Stomach (tissue), 9 donors: ENCODE data around the gene PRSS27. TPM values are rescaled to one million over a fixed set of nuclear protein-coding genes. Genes with fewer than 3 reads are reported as not detected.

Experiments used
- DNase-seq, 2 donors: peaks; one replicate each; pipeline versions ENCODE4 v3.0.0 to v3.0.0-alpha.2; 2013 to 2019
- H3K27ac ChIP-seq, 5 donors: fragments of 200-600 bp in 4 of 5; sonication (generic) in 4 of 5; one replicate each; pipeline ENCODE4 v1.5.1; 2013 to 2019; ENCODE audit warnings: mild to moderate bottlenecking in 1 of 5, moderate library complexity in 1 of 5
- H3K27me3 ChIP-seq, 3 donors: fragments of 200-600 bp; sonication (generic); one replicate each; pipeline ENCODE4 v1.5.1; 2017 to 2019; ENCODE audit warnings: mixed run types in 1 of 3
- H3K36me3 ChIP-seq, 4 donors: fragments of 200-600 bp; sonication (generic); 1 replicate in 3 of 4; 2 replicates in 1 of 4; pipeline ENCODE4 v1.5.1; 2016 to 2019
- H3K4me1 ChIP-seq, 4 donors: fragments of 200-600 bp; sonication (generic); one replicate each; pipeline ENCODE4 v1.5.1; 2016 to 2019
- H3K4me3 ChIP-seq, 4 donors: fragments of 200-600 bp; sonication (generic) in 3 of 4; one replicate each; pipeline ENCODE4 v1.5.1; 2016 to 2019; ENCODE audit warnings: mild to moderate bottlenecking in 1 of 4
- H3K9me3 ChIP-seq, 4 donors: fragments of 200-600 bp; sonication (generic); one replicate each; pipeline ENCODE4 v1.5.1; 2016 to 2019
- EP300 ChIP-seq: sonication (generic); formaldehyde crosslinking; IDR thresholded peaks from one replicate; pipeline ENCODE4 v1.6.1; 2017; ENCODE audit warnings: antibody characterized with exemption
- POLR2A ChIP-seq, 4 donors: fragments of 450-650 bp; IDR thresholded peaks; one replicate each; pipeline ENCODE4 v1.6.1; 2016; ENCODE audit warnings: antibody characterized with exemption in 4 of 4, control low read depth in 2 of 4, mild to moderate bottlenecking in 1 of 4, moderate library complexity in 1 of 4
- POLR2AphosphoS5 ChIP-seq, 3 donors: sonication (generic); formaldehyde crosslinking; IDR thresholded peaks; one replicate each; pipeline ENCODE4 v1.6.1; 2016; ENCODE audit warnings: antibody characterized with exemption in 3 of 3
- WGBS, 5 donors: extraction: QIAGEN DNeasy Blood & Tissue Kit in 3 of 5; methylation state at CpG; one replicate each; pipeline versions ENCODE4 v1.1.5 to v1.1.7; 2013 to 2018; 5-methylcytosine and 5-hydroxymethylcytosine counted together
- intact Hi-C: fragments of 100-400 bp; cut with DNase I; formaldehyde crosslinking; loops from one replicate; pipeline ENCODE4 v1.15.1; 2023; ENCODE audit warnings: low total_unique reads
- polyA plus RNA-seq, 3 donors: library from polyadenylated mRNA; stranded (reverse); fragments of 200-250 nt; gene quantifications; one replicate each; pipeline ENCODE4 v1.2.3, GENCODE V29; 2013
- total RNA-seq, 5 donors: library from RNA; depleted of rRNA; stranded (reverse); fragments of >200 nt; gene quantifications; one replicate each; pipeline versions ENCODE4 v1.1.0 to v1.2.3, GENCODE V29; 2014 to 2016
- TF ChIP-seq, protein P1 (sequence below), 7 experiments: fragments of 450-650 bp in 4 of 7; fragments of 200-600 bp in 3 of 7; sonication (generic) in 3 of 7; IDR thresholded peaks; one replicate each; pipeline ENCODE4 v1.5.1; 2016 to 2019; ENCODE audit warnings: antibody characterized with exemption in 7 of 7, control low read depth in 2 of 7, mild to moderate bottlenecking in 1 of 7
- donor health status: healthy with polysubstance abuse.
- donor health status: Bipolar disorder and iron deficiency.
- donor health status: healthy.

Gene PRSS27
- total and polyA plus RNA-seq, 8 donors = 0.50 to 74.4 (median 0.66) TPM; not detected in 4

DNA sequence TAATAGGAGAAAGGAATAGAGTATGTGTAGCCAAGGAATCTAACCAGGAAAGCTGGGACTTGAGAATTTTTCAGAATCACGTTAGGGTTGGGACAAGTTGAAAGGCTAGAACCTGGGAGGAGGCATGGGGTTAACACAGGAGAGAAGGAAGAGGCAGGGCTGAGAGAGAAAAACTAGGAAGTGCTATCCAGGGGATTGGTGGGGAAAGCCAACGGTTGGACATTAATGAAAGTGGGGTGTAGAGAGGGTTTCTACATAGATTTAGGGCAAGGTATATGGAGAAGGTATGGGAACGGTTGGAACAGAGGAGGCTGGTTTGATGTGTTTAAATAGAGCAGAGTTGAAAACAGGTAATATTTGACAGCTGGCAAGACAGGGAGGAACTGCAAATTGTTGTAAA is 35.1 kb upstream of the PRSS27 start:
- Histone ChIP-seq H3K27ac (peak overlapping the region in 1 of 5 donors; percentile 100), H3K9me3 (no peaks in the 10 kb centered on the region), H3K36me3 (peaks cover 30 to 42% (median 36%) of the 10 kb centered on the region in 4 donors), H3K4me1 (peaks cover 36 to 77% (median 58%) of the 10 kb centered on the region in 4 donors), H3K4me3 (peak overlapping the region; percentile 79 to 96 (median 90)), H3K27me3 (no peaks in the 10 kb centered on the region)
- intact Hi-C loops = no loop called here
- no peak for DNase-seq
- TF ChIP-seq EP300 (no peak), POLR2AphosphoS5 (IDR thresholded peaks at IDR 0.05) (no peak), POLR2A (IDR thresholded peaks at IDR 0.05) (no peak)
- TF ChIP-seq, protein P1, sequence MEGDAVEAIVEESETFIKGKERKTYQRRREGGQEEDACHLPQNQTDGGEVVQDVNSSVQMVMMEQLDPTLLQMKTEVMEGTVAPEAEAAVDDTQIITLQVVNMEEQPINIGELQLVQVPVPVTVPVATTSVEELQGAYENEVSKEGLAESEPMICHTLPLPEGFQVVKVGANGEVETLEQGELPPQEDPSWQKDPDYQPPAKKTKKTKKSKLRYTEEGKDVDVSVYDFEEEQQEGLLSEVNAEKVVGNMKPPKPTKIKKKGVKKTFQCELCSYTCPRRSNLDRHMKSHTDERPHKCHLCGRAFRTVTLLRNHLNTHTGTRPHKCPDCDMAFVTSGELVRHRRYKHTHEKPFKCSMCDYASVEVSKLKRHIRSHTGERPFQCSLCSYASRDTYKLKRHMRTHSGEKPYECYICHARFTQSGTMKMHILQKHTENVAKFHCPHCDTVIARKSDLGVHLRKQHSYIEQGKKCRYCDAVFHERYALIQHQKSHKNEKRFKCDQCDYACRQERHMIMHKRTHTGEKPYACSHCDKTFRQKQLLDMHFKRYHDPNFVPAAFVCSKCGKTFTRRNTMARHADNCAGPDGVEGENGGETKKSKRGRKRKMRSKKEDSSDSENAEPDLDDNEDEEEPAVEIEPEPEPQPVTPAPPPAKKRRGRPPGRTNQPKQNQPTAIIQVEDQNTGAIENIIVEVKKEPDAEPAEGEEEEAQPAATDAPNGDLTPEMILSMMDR (IDR thresholded peaks at IDR 0.05) = no peak
- 9 to 22% (median 14%) methylated on average over 3 of the region's 3 CpGs for WGBS, 5 donors

DNA sequence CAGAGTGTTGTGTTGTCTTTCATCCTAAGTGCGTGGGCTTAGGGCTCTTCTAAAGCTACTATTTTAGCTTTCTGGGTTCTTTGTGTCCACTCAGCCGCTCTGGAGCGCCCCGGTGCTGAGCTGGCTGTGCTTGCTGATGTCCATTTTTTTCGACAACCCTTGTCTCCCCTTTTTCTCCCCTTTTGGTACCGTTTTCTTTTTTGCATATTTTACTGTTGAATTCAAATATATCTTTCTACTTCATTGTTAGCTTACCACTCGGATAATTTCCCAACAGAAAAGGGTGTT is 33.7 kb upstream of the PRSS27 start:
- H3K4me3 ChIP-seq = peak overlapping the region; percentile 79 to 96 (median 90)
- DNase-seq = peak in 1 of 2 donors; percentile 49
- H3K36me3 ChIP-seq = peaks cover 16 to 28% (median 21%) of the 10 kb centered on the region in 4 donors
- peaks cover 36 to 66% (median 56%) of the 10 kb centered on the region in 4 donors for H3K4me1 ChIP-seq
- H3K9me3 ChIP-seq = no peaks in the 10 kb centered on the region
- 0 to 5% (median 1%) methylated on average over 7 of the region's 7 CpGs for WGBS, 5 donors
- TF ChIP-seq POLR2A (IDR thresholded peaks at IDR 0.05) (no peak), EP300 (no peak), POLR2AphosphoS5 (IDR thresholded peaks at IDR 0.05) (no peak)
- TF ChIP-seq, protein P1 (IDR thresholded peaks at IDR 0.05) = no peak
- H3K27me3 ChIP-seq = no peaks in the 10 kb centered on the region
- intact Hi-C loops = no loop called here
- H3K27ac ChIP-seq = peak overlapping the region in 4 of 5 donors; percentile 98 to 100 (median 100)

DNA sequence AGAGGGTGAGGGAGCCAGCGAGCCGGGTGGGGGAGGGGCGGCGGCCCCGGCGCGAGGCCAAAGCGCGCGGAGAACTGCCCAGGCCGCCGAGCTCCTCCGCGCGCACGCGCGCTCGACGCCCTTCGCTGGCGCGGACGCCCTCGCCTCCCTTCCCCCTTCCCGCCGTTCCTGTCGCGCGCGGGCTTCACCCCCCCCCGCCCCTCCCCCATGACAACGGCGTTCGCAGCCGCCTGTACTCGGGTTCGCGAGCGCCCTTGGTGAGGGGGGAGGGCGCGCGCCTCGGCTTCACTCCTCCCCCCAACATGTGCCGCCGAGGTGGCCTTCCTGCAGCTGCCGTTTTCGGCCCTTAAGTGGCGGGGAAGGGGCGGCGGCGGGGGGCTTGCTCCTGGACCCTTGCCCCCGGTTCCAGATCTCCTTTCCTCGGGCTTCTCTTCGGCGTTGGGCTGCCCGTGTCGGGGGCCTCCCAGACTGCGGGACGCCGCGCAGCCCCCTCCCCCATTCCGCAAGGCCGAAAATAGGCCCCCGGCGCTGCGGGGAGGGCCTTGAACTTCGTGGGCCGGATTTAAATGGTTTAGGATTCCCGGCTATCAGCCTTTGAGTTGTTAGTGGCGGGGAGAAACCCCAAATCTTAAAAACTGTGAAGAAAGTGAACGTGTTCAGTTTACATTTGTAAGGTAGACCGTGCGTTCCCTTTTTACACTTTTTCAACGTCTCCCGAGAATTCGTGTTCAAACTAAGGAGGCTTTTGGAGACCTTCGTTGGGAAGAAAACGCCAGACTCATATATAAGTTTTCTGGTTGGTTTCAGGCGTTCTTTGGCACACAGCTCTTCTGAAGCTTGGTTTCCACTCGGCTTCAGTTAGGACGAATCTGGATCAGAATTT is 33.1 kb upstream of the PRSS27 start:
- peak; percentile 86 to 96 for DNase-seq
- intact Hi-C loops = no loop called here
- Histone ChIP-seq H3K36me3 (peaks cover 10 to 22% (median 16%) of the 10 kb centered on the region in 4 donors), H3K4me3 (peak overlapping the region; percentile 79 to 96 (median 90)), H3K4me1 (peaks cover 36 to 60% (median 53%) of the 10 kb centered on the region in 4 donors), H3K9me3 (no peaks in the 10 kb centered on the region), H3K27ac (peak overlapping the region; percentile 98 to 100 (median 100)), H3K27me3 (no peaks in the 10 kb centered on the region)
- TF ChIP-seq POLR2AphosphoS5 (IDR thresholded peaks at IDR 0.05) = no peak
- TF ChIP-seq, protein P1 (IDR thresholded peaks at IDR 0.05) = no peak
- WGBS, 5 donors = 0 to 1% (median 1%) methylated on average over 50 to 79 of the region's 82 CpGs

DNA sequence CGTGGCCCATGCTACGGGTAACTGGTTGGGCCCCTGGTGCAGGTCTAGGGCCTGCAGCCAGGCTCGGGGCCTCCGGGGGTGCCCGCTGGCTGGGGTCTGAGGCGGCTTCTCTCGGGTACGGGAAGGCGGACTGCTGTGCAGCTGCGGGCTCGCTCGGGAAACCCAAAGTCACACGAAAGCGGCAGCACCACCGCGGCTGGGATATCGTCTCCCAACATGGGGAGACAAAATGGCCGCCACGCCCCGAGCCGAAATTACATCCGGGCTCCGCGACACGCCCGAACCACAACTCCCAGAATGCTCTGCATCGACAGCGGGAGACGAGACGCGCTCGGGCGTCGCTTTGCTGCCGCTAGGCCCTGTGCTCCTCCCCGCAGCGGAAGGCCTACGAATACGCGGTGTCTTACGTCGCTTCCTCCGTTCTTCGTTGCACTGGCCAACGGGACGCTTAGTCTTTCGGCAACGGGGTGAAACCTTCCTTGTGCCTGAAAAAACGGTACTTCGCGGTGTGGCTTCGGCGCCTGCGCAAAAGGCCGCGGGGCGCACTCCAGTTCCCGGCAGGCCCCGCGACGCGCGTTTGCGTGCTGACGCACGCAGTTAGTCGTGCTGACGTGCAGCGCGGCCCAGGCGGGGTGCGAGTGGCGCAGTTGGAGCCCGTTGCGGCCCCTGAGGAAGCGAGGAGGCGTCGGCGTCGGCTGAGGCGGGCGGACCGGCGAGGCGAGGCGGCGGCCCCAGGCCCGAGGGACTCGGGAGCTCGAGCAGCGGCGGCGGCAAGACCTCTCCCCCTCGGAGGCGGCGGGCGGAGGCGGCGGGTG is 32.2 kb upstream of the PRSS27 start, which contains the start of gene SRRM2:
TSS of gene SRRM2 (plus strand) at position 604 of the 815 bp plus-strand sequence. CDS start 3,727 bp downstream, outside the sequence.
- no peaks in the 10 kb centered on the region for H3K27me3 ChIP-seq
- no peaks in the 10 kb centered on the region for H3K9me3 ChIP-seq
- H3K4me3 ChIP-seq = peak within 1 kb of the TSS; percentile 79 to 96 (median 90)
- H3K4me1 ChIP-seq = peaks cover 36 to 52% (median 46%) of the 10 kb centered on the region in 4 donors
- DNase-seq = peak; percentile 95 to 98
- peak in 2 of 4 donors; percentile 33 to 81 for TF ChIP-seq POLR2A (IDR thresholded peaks at IDR 0.05)
- TF ChIP-seq EP300 = no peak
- TF ChIP-seq, protein P1 (IDR thresholded peaks at IDR 0.05) = peak in 1 of 7 experiments; percentile 20
- TF ChIP-seq POLR2AphosphoS5 (IDR thresholded peaks at IDR 0.05) = peak; percentile 97 to 99 (median 98)
- intact Hi-C loops = no loop called here
- WGBS, 5 donors = 0 to 2% (median 1%) methylated on average over 42 to 94 of the region's 99 CpGs
- H3K36me3 ChIP-seq = peaks cover 1 to 13% (median 7%) of the 10 kb centered on the region in 4 donors
- H3K27ac ChIP-seq = peak within 1 kb of the TSS; percentile 98 to 100 (median 100)
